Measurements from ENCODE around the gene FLOT2. TPM values are rescaled to one million over a fixed set of nuclear protein-coding genes. Genes with fewer than 3 reads are reported as not detected.

The FLOT2 gene
- total and polyA plus RNA-seq, 4 donors = 46.2 to 226 (median 121) TPM

- DNase-seq = no peak
- Histone ChIP-seq H3K36me3 (ENCODE audit: control insufficient read depth in 4 of 4, insufficient read depth in 4 of 4, low read length in 4 of 4) (peaks cover 42 to 76% (median 71%) of the 10 kb centered on the region in 4 donors), H3K4me1 (ENCODE audit: control insufficient read depth in 5 of 5, insufficient read depth in 5 of 5, low read length in 5 of 5) (peaks cover 0 to 13% (median 9%) of the 10 kb centered on the region in 5 donors), H3K9ac (ENCODE audit: insufficient read depth in 1 of 2, low read length in 2 of 2) (no peak overlapping the region), H3K27ac (ENCODE audit: low read depth in 1 of 2, low read length in 1 of 2) (peak overlapping the region in 1 of 2 donors; percentile 44), H3K9me3 (ENCODE audit: control insufficient read depth in 4 of 4, insufficient read depth in 3 of 4, low read length in 3 of 4) (no peaks in the 10 kb centered on the region), H3K27me3 (ENCODE audit: control insufficient read depth in 3 of 3, insufficient read depth in 3 of 3, low read length in 2 of 3) (no peaks in the 10 kb centered on the region), H3K4me3 (no peak overlapping the region)
- WGBS, 2 donors = 70 to 79% methylated on average over 20 of the region's 20 CpGs
- ATAC-seq (ENCODE audit: insufficient read depth, low FRiP score) = no peak
- no peak for TF ChIP-seq CTCF (IDR thresholded peaks at IDR 0.05; ENCODE audit: control extremely low read depth, extremely low read depth)
Observed at GRCh38 chr17:28912281-28912937, 14.9 kb upstream of the FLOT2 start.

- DNase-seq (no peak), ATAC-seq (ENCODE audit: insufficient read depth, low FRiP score) (no peak)
- TF ChIP-seq CTCF (IDR thresholded peaks at IDR 0.05; ENCODE audit: control extremely low read depth, extremely low read depth) = no peak
- WGBS, 2 donors = 93% methylated on average over 13 of the region's 13 CpGs
- Histone ChIP-seq H3K36me3 (ENCODE audit: control insufficient read depth in 4 of 4, insufficient read depth in 4 of 4, low read length in 4 of 4) (peaks cover 34 to 72% (median 66%) of the 10 kb centered on the region in 4 donors), H3K4me3 (no peak overlapping the region), H3K4me1 (ENCODE audit: control insufficient read depth in 5 of 5, insufficient read depth in 5 of 5, low read length in 5 of 5) (peaks cover 0 to 20% (median 9%) of the 10 kb centered on the region in 5 donors), H3K9me3 (ENCODE audit: control insufficient read depth in 4 of 4, insufficient read depth in 3 of 4, low read length in 3 of 4) (no peaks in the 10 kb centered on the region), H3K27ac (ENCODE audit: low read depth in 1 of 2, low read length in 1 of 2) (peak overlapping the region in 1 of 2 donors; percentile 21), H3K9ac (ENCODE audit: insufficient read depth in 1 of 2, low read length in 2 of 2) (no peak overlapping the region), H3K27me3 (ENCODE audit: control insufficient read depth in 3 of 3, insufficient read depth in 3 of 3, low read length in 2 of 3) (no peaks in the 10 kb centered on the region)
Observed at GRCh38 chr17:28911411-28912045, 14.0 kb upstream of the FLOT2 start.

GRCh38 chr17:28910534-28910933 lies 13.0 kb upstream of the FLOT2 start:
- no peak for DNase-seq
- H3K36me3 ChIP-seq (ENCODE audit: control insufficient read depth in 4 of 4, insufficient read depth in 4 of 4, low read length in 4 of 4) = peaks cover 32 to 72% (median 63%) of the 10 kb centered on the region in 4 donors
- H3K27me3 ChIP-seq (ENCODE audit: control insufficient read depth in 3 of 3, insufficient read depth in 3 of 3, low read length in 2 of 3) = no peaks in the 10 kb centered on the region
- no peak for ATAC-seq (ENCODE audit: insufficient read depth, low FRiP score)
- no peak overlapping the region for H3K27ac ChIP-seq (ENCODE audit: low read depth in 1 of 2, low read length in 1 of 2)
- H3K4me3 ChIP-seq = no peak overlapping the region
- H3K9ac ChIP-seq (ENCODE audit: insufficient read depth in 1 of 2, low read length in 2 of 2) = no peak overlapping the region
- H3K9me3 ChIP-seq (ENCODE audit: control insufficient read depth in 4 of 4, insufficient read depth in 3 of 4, low read length in 3 of 4) = no peaks in the 10 kb centered on the region
- no peak for TF ChIP-seq CTCF (IDR thresholded peaks at IDR 0.05; ENCODE audit: control extremely low read depth, extremely low read depth)
- WGBS, 2 donors = 90 to 94% methylated on average over 1 of the region's 1 CpG
- H3K4me1 ChIP-seq (ENCODE audit: control insufficient read depth in 5 of 5, insufficient read depth in 5 of 5, low read length in 5 of 5) = peaks cover 0 to 27% (median 9%) of the 10 kb centered on the region in 5 donors
